Activated CD8-positive, alpha-beta memory T cell treated with anti-CD3 and anti-CD28 coated beads, Interleukin-2, amount 50 U/mL, for 24 hours (primary cell): ENCODE measurements around the gene PLAC8L1.
"Not testable (repeated sequence)": the region's sequence is repeated elsewhere in the genome, so short reads cannot be mapped to it uniquely, and the experiment has no call there.

Experiments
- DNase-seq: peaks from one replicate; pipeline ENCODE4 v3.0.0-alpha.2; 2020; ENCODE audit errors: extremely low read depth

Gene PLAC8L1

DNA sequence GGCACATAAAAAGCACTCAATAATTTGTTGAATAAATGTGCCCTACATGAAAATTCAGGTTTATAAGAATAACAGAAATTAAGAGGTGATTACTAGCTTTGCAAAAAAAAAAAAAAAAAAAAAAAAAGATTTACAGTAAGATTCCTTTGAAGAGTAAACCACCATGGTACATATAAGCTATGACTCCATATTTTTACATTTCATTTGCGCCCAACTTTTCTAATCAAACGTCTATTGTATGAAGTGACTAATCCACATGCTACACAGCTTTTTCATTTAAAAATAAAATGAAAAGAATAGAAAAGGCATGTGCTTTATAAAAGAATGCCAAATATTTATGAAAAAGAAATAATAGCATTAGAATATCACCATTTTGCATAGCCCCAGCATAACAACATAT lies at the start of gene PLAC8L1:
PLAC8L1 (minus strand) TSS at position 101 of the 400 bp plus-strand sequence. CDS start 1,266 bp downstream, outside the sequence.
- no peak for DNase-seq

DNA sequence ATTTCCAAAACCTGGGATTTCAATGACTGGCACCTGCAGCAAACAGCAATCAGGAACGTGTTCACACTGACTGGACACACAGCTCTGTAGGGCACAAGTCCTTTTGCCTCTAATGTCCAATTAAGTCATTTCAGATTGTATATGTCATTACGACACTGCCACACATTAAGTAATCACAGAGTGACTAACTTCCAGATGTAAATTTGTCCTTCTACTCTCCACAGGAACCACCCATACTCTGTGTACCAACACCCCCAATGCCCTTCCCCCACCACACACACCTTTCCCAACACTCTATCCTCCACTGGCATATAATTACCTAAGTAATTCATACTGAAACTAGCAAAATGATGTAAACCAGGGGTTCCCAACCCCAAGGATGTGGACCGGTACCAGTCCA lies 46.6 kb upstream of the PLAC8L1 start:
- no peak for DNase-seq

- no peak for DNase-seq
These were observed 32.6 kb upstream of the PLAC8L1 start for GRCh38 chr5:146137967-146138403.

GRCh38 chr5:146130440-146131045 lies 25.2 kb upstream of the PLAC8L1 start:
- no peak for DNase-seq

DNA sequence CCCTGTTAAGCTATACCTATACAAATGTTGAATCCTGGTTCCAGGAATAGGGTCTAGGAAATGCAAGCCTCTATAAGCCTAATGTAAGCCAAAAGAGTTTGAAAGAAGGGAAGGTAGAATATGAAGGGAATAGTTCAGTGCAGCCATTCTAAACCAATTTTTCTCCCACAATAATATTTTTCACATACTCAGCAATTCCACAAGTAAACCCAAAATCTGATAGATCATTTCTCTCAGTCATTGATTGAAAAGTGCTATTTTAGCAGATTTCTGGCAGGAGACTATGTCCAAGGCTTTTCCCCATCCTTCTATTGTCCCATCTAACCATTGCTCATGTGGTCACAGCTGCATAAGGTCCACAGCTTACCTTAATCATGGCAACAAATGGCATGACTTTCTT lies 20.7 kb upstream of the PLAC8L1 start:
- no peak for DNase-seq

GRCh38 chr5:146124580-146124979 lies 19.2 kb upstream of the PLAC8L1 start:
- DNase-seq: no peak

- not testable (repeated sequence) for DNase-seq
These were observed 16.1 kb upstream of the PLAC8L1 start for GRCh38 chr5:146121451-146121850.

- DNase-seq: no peak
These were observed 12.9 kb upstream of the PLAC8L1 start for GRCh38 chr5:146118322-146118721.

DNA sequence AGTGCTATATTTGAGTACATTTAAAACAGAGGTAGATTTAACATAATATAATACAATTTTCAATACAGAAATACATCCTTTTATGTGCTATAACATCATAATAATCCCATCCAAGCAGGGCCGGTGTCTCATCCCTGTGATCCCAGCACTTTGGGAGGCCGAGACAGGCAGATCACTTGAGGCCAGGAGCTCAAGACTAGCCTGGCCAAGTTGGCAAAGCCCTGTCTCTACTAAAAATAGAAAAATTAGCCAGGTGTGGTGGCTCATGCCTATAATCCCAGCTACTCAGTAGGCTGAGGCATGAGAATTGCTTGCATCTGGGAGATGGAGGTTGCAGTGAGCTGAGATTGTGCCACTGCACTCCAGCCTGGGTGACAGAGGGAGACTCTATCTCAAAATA lies 11.8 kb upstream of the PLAC8L1 start:
- not testable (repeated sequence) for DNase-seq

- no peak for DNase-seq
These were observed 11.0 kb upstream of the PLAC8L1 start for GRCh38 chr5:146116361-146116760.

DNA sequence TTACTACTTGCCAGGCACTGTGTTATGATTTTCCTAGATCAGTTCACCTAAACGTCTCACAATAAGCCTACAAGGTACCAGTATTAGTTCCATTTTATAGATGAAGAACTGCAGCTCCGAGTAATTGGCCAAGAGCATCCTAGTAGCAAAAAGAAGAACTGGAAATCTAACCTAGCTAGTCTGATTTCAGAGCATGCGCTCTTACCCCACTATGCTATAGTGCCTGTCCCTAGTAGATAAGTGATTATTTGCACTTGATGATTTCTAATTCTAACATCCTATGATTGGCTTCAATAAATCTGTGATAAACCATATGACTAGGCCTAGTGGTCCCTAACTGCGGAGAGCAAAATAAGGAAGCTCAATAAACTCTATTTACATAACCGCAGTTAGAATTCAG lies 7.1 kb upstream of the PLAC8L1 start:
- no peak for DNase-seq

DNA sequence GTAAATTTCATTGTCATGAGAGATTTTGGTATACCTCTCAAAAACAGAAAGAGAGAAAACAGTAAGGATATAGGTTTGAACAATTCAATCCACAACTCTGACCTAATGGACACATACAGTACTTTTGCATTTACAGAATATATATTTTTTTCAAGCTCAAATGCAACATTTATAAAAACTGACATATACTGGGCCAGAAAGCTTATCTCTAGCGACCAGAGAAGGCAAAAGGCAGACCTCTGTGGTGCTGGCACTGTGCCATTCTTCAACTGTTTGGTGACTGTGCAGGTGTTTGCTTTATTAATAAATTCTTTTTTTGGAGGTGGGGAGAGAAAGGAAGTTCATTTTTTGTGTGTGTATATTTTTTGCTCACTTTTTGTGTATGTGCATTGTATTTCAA lies 6.0 kb upstream of the PLAC8L1 start:
- DNase-seq: no peak

DNA sequence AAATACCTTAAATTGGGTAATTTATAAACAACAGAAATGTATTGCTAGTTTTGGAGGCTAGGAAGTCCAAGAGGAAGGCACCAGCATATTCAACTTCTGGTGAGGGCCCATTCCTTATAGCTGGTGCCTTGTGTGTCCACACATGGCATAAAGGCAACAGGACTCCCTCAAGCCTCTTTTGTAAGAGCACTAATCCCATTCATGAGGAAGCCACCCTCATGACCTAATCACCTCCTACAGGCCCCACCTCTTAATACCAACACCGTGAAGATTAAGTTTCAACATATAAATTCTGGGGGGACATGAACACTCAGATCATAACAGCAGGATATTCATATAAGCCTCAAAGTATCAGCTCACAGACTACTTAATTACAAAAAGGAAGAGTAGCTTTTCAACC lies 4.0 kb upstream of the PLAC8L1 start:
- DNase-seq: no peak

GRCh38 chr5:146108870-146109269 lies 3.5 kb upstream of the PLAC8L1 start:
- DNase-seq: not testable (repeated sequence)

DNA sequence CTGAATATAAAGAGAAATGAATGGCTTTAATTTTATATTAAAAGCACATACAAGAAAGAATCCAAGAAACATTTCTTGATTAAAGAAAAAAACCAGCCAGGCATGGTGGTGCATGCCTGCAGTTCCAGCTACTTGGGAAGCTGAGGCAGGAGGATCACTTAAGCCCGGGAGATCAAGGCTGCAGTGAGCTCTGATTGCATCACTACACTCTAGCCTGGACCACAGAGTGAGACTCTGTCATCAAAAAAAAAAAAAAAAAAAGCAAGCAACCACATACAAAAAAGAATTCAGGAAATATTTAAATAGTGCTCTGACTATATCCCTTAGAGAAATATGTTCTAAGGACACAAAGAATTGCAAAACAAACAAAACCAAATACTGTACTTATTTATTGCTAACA lies 2.5 kb upstream of the PLAC8L1 start:
- DNase-seq: no peak

DNA sequence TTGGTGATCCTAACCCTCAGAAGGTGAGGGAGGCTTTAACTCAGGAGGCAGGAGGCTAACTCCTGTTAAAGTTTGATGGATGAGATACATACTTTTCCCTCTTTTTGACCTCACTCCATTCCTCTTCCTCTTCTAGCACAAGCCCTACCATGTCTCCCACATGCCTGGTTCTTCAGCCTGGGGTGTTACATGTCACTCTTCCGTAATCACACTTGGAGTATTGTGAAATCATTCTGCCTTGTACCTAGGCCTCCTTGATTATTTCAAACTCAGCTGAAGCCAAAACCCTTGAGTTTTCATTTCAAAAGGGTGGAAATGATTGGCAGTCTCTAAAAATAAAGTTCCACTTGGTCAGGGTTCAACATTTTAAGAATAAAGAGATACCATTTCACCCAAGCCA lies 1.8 kb downstream of the PLAC8L1 start:
- DNase-seq: no peak

DNA sequence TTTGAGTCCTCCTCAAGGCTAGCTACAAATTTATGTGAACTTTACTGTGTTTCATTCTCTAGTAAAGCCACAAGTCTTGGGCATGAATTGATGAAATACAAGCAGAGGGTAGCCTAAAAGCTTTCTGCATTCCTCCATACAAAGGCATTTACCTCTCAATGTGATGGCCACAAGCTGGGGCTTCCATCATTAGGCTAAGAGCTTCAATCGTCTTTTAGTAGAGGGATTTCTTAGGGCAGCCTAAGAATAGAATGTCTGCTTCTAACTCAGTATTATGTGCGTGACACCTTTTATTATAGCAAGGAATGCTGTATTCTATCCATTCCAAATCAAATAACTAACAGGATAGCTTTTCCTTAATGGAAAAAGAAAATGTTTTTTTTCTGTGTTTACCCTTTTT lies 3.7 kb downstream of the PLAC8L1 start:
- no peak for DNase-seq

DNA sequence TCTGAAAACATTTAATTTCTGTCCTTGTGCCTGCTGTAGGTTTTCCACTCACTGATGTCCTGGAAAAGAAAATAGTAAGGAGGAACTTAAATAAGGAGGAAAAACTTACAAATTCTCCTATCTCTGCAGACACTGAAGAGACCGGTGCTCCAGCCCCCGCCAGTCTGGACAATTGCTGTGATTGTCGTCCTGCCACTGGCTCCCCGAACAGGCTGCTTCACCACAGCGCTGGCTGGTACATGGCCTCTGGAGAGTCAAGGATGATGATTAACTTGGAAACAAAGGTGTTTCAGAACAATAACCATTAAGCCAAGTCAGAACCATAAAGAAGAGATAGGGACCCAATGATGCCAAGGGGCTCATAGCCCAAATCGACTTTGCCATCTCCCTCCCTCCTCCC lies 7.3 kb downstream of the PLAC8L1 start:
- no peak for DNase-seq

DNA sequence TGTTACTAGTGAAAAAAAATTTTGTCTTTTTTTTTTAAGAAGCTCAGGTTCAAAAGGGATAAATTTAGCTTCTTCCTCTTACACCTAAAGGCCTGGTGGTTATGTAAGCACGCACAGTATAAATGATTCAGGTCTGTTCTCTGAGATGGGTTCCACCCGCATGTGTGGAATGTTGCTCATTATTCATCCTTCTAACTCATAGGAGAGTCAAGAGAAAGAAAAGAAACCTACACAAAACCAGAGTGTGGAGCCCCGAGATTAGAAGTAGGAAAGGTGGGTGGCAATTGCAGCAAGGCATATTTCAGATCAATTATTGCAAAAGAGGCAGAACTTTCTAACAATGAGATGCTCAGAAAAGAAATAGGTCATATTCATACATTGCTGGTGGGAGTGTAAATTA lies 13.5 kb downstream of the PLAC8L1 start:
- no peak for DNase-seq

DNA sequence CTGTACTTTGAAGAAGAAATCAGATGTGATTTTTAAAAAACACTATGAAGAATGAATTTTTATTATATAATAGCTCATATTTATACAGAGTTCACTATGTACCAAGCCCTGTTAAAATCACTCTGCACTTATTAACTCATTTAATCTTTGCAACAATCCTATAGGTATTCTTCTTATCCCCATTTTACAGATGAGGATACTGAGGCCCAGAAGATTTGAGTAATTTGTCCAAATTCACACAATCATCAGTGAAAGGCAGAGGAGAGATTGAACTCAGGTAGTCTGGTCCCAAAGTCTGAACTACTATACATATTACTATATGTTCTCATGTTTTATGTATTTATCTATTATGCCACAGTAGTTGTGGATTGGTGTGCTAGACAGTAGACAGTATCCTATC lies 16.1 kb downstream of the PLAC8L1 start:
- no peak for DNase-seq

- no peak for DNase-seq
These were observed 17.3 kb downstream of the PLAC8L1 start for GRCh38 chr5:146088098-146088497.

DNA sequence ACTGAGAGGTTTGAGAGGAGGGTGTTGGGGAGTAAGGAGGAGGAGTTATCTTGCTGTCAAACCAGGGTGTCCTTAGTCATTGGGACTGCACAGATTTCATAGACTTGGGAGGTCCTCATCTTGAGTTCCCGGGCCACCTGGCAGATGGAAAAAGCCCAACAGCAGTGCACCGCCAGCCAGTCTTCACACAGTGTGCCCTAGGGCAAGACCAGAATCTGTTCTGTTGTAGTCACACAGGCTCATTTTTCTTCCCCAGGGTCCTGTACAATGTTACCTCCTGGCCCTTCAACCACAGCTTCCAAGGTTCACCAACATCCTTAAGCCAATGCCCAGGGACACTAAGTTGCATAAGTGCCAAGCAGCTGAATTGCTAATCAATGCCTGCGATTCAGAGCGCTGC lies 21.0 kb downstream of the PLAC8L1 start:
- no peak for DNase-seq

DNA sequence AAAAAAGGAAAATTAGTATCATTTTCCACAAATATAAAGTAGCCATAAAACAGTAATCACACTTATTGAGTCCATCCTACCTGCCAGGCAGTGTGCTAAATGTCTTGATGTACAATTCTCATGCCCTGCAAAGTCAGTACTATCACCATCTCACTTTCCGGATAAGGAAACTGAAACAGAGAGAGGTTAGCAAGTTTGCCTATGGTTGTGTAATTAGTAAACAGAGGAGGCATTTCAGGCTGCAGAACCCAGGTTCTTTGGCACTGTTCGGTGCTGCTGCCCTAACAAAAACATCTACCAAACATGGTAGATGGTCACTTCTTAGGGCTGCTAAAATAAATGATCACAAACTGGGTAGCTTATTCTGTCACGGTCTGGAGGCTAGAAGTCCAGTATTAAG lies 22.6 kb downstream of the PLAC8L1 start:
- no peak for DNase-seq

- no peak for DNase-seq
These were observed 23.8 kb downstream of the PLAC8L1 start for GRCh38 chr5:146081556-146081955.
